ENCODE measurements around the gene SPEG. TPM values are rescaled to one million over a fixed set of nuclear protein-coding genes. Genes with fewer than 3 reads are reported as not detected.

SPEG gene
- total RNA-seq, 1 donor from 2014 or later, result 71.2 TPM

DNA sequence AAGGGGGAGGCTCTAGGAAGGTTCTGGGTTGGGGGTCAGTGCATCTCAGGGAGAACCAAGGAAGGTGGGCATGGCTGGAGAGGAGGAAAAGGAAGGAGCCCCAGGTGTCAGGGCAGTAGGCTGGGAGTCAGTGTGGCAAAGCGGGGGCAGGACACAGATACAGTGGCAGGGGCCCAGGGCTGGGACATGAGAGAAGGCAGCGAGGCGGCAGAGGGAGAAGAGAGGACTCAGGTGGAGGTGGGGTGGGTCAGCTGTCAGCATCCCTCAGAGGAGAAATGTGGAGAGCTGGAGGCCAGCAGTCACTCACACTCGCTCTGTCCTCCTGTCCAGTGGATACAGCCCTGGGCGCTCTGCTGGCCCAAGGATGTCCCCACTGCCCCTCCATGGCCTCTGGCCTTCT, 58.4 kb downstream of the SPEG start:
- H3K4me2 ChIP-seq (ENCODE audit: low read length), result no peak overlapping the region
- no peaks in the 10 kb centered on the region for H3K9me3 ChIP-seq (ENCODE audit: insufficient read depth, low read depth, low read length)
- no peak overlapping the region for H3K4me3 Mint-ChIP-seq (ENCODE audit: unreplicated experiment)
- no peaks in the 10 kb centered on the region for H3K79me2 ChIP-seq (ENCODE audit: insufficient read depth, low read length)
- H3K27me3 ChIP-seq (ENCODE audit: insufficient read depth, low read length), result peaks cover 15% of the 10 kb centered on the region
- no peak overlapping the region for H2AFZ ChIP-seq (ENCODE audit: low read depth, low read length)
- no peak for DNase-seq (ENCODE audit: low read depth)
- no peaks in the 10 kb centered on the region for H3K4me1 Mint-ChIP-seq (ENCODE audit: low read depth, unreplicated experiment)
- FAIRE-seq, result no peak
- no peaks in the 10 kb centered on the region for H4K20me1 ChIP-seq (ENCODE audit: insufficient read depth, low read length)
- H3K9ac ChIP-seq (ENCODE audit: low read length), result no peak overlapping the region
- H3K36me3 ChIP-seq (ENCODE audit: insufficient read depth, low read length), result no peaks in the 10 kb centered on the region
- no peak overlapping the region for H3K27ac ChIP-seq (ENCODE audit: low read depth, low read length)
- peaks cover 2% of the 10 kb centered on the region for H3K9me3 Mint-ChIP-seq (ENCODE audit: unreplicated experiment)
- TF ChIP-seq, protein P1, sequence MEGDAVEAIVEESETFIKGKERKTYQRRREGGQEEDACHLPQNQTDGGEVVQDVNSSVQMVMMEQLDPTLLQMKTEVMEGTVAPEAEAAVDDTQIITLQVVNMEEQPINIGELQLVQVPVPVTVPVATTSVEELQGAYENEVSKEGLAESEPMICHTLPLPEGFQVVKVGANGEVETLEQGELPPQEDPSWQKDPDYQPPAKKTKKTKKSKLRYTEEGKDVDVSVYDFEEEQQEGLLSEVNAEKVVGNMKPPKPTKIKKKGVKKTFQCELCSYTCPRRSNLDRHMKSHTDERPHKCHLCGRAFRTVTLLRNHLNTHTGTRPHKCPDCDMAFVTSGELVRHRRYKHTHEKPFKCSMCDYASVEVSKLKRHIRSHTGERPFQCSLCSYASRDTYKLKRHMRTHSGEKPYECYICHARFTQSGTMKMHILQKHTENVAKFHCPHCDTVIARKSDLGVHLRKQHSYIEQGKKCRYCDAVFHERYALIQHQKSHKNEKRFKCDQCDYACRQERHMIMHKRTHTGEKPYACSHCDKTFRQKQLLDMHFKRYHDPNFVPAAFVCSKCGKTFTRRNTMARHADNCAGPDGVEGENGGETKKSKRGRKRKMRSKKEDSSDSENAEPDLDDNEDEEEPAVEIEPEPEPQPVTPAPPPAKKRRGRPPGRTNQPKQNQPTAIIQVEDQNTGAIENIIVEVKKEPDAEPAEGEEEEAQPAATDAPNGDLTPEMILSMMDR (IDR thresholded peaks at IDR 0.05; ENCODE audit: insufficient read depth, low read depth, low read length), result no peak
- no peak for TF ChIP-seq EZH2 (IDR thresholded peaks at IDR 0.05; ENCODE audit: insufficient read depth, low read length)
- peaks cover 21% of the 10 kb centered on the region for H3K4me1 ChIP-seq (ENCODE audit: insufficient read depth, low read length)
- no peak overlapping the region for H3K27ac Mint-ChIP-seq (ENCODE audit: unreplicated experiment)
- peaks cover 39% of the 10 kb centered on the region for H3K27me3 Mint-ChIP-seq (ENCODE audit: low read depth, unreplicated experiment)
- H3K4me3 ChIP-seq (ENCODE audit: insufficient read depth, low read depth, low read length), result no peak overlapping the region
- peaks cover 10% of the 10 kb centered on the region for H3K36me3 Mint-ChIP-seq (ENCODE audit: low read depth, unreplicated experiment)

DNA sequence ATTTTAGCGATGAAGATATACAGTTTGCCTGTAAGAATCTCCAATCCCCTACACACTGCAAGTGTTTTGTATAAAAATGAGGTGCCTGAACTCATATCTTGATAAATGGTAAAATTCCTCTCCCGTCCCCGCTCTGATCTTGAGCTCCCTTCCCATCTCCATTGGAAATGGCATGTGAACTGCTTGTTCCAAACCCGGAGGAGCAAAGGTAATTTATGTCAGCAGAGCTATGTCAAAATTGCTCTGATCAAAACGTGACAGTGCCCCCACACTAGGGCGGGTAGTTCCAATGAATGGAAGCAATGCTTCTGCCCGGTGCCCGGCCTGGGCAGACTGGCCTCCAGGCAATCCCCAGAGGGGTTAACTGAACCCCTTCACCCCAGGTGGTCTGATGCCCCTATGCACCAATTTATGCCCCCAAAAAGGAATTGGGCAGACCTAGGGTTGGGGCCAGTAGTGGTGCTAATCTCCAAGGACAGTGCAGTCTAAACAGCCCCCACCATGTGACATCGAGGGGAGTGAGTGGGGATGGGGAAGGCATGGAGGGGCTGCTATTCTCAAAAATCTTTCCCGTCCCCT, 60.4 kb downstream of the SPEG start:
- Mint-ChIP-seq H3K27me3 (ENCODE audit: low read depth, unreplicated experiment) (peaks cover 39% of the 10 kb centered on the region), H3K4me3 (ENCODE audit: unreplicated experiment) (no peak overlapping the region), H3K36me3 (ENCODE audit: low read depth, unreplicated experiment) (peaks cover 10% of the 10 kb centered on the region), H3K9me3 (ENCODE audit: unreplicated experiment) (peaks cover 2% of the 10 kb centered on the region), H3K4me1 (ENCODE audit: low read depth, unreplicated experiment) (peaks cover 10% of the 10 kb centered on the region), H3K27ac (ENCODE audit: unreplicated experiment) (no peak overlapping the region)
- H3K4me1 ChIP-seq (ENCODE audit: insufficient read depth, low read length), result peaks cover 31% of the 10 kb centered on the region
- peaks cover 13% of the 10 kb centered on the region for H3K79me2 ChIP-seq (ENCODE audit: insufficient read depth, low read length)
- no peak overlapping the region for H3K27ac ChIP-seq (ENCODE audit: low read depth, low read length)
- no peaks in the 10 kb centered on the region for H3K36me3 ChIP-seq (ENCODE audit: insufficient read depth, low read length)
- FAIRE-seq, result no peak
- H4K20me1 ChIP-seq (ENCODE audit: insufficient read depth, low read length), result no peaks in the 10 kb centered on the region
- DNase-seq (ENCODE audit: low read depth), result no peak
- TF ChIP-seq, protein P1 (IDR thresholded peaks at IDR 0.05; ENCODE audit: insufficient read depth, low read depth, low read length), result no peak
- no peak for TF ChIP-seq EZH2 (IDR thresholded peaks at IDR 0.05; ENCODE audit: insufficient read depth, low read length)
- no peak overlapping the region for H3K4me2 ChIP-seq (ENCODE audit: low read length)
- no peak overlapping the region for H3K9ac ChIP-seq (ENCODE audit: low read length)
- no peak overlapping the region for H2AFZ ChIP-seq (ENCODE audit: low read depth, low read length)
- no peak overlapping the region for H3K4me3 ChIP-seq (ENCODE audit: insufficient read depth, low read depth, low read length)
- peaks cover 15% of the 10 kb centered on the region for H3K27me3 ChIP-seq (ENCODE audit: insufficient read depth, low read length)
- H3K9me3 ChIP-seq (ENCODE audit: insufficient read depth, low read depth, low read length), result no peaks in the 10 kb centered on the region

DNA sequence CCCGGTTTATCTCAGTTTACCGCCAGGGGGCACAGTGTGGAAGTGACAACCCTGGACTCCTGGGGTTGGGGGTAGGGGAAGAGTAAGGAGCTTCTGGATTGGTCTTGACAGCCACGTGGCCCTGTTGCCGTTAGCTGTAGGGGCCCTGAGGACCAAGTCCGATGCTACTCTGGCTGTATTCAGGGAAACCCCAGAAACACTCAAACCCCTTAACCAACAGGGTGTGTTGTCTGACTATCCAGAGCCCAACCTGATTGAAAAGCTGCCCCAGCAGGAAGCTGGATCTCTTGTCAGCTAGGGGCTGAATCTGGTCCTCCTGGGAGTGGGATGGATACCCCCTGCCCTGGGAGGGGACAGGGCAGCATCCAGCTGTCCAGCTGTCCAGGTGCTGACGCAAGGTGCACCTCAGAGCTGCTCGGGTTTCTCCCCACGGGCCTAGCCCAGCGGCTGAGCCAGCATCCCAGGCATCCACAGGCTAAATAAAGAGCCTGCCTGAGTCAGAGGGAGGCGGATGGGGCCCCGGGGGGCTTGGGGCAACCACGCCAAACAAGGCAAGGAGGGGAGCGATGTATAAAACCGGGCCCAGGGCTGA, 61.0 kb downstream of the SPEG start:
- no peaks in the 10 kb centered on the region for H4K20me1 ChIP-seq (ENCODE audit: insufficient read depth, low read length)
- H3K27ac Mint-ChIP-seq (ENCODE audit: unreplicated experiment), result no peak overlapping the region
- peaks cover 8% of the 10 kb centered on the region for H3K36me3 Mint-ChIP-seq (ENCODE audit: low read depth, unreplicated experiment)
- H2AFZ ChIP-seq (ENCODE audit: low read depth, low read length), result no peak overlapping the region
- TF ChIP-seq EZH2 (IDR thresholded peaks at IDR 0.05; ENCODE audit: insufficient read depth, low read length), result no peak
- TF ChIP-seq, protein P1 (IDR thresholded peaks at IDR 0.05; ENCODE audit: insufficient read depth, low read depth, low read length), result peak; percentile 60
- no peak overlapping the region for H3K4me3 ChIP-seq (ENCODE audit: insufficient read depth, low read depth, low read length)
- peak overlapping the region; percentile 13 for H3K4me2 ChIP-seq (ENCODE audit: low read length)
- DNase-seq (ENCODE audit: low read depth) (peak; percentile 66), FAIRE-seq (no peak)
- peaks cover 13% of the 10 kb centered on the region for H3K4me1 Mint-ChIP-seq (ENCODE audit: low read depth, unreplicated experiment)
- peaks cover 39% of the 10 kb centered on the region for H3K27me3 Mint-ChIP-seq (ENCODE audit: low read depth, unreplicated experiment)
- H3K9me3 ChIP-seq (ENCODE audit: insufficient read depth, low read depth, low read length), result no peaks in the 10 kb centered on the region
- H3K27ac ChIP-seq (ENCODE audit: low read depth, low read length), result no peak overlapping the region
- H3K9ac ChIP-seq (ENCODE audit: low read length), result no peak overlapping the region
- no peaks in the 10 kb centered on the region for H3K36me3 ChIP-seq (ENCODE audit: insufficient read depth, low read length)
- H3K4me3 Mint-ChIP-seq (ENCODE audit: unreplicated experiment), result no peak overlapping the region
- H3K79me2 ChIP-seq (ENCODE audit: insufficient read depth, low read length), result peaks cover 18% of the 10 kb centered on the region
- peaks cover 15% of the 10 kb centered on the region for H3K27me3 ChIP-seq (ENCODE audit: insufficient read depth, low read length)
- H3K9me3 Mint-ChIP-seq (ENCODE audit: unreplicated experiment), result peaks cover 2% of the 10 kb centered on the region
- H3K4me1 ChIP-seq (ENCODE audit: insufficient read depth, low read length), result peaks cover 34% of the 10 kb centered on the region
